Activated CD8-positive, alpha-beta T cell treated with anti-CD3 and anti-CD28 coated beads for 36 hours (primary cell): ENCODE measurements around the gene IRF2BP2. TPM values are rescaled to one million over a fixed set of nuclear protein-coding genes. Genes with fewer than 3 reads are reported as not detected.
"Not testable (repeated sequence)": the region's sequence is repeated elsewhere in the genome, so short reads cannot be mapped to it uniquely, and the experiment has no call there.

Experiments
- ATAC-seq: fragments of 200-7000 bp; cut with Tn5 transposase; one replicate; pipeline ENCODE4 v1.10.0; 2021; ENCODE audit warnings: mild to moderate bottlenecking, moderate library complexity
- CTCF ChIA-PET: fragments of 350-600 bp; sonication (Branson Sonifier 250); formaldehyde crosslinking; loops from one replicate; lab custom pipeline; 2021; ENCODE audit warnings: antibody characterized with exemption; lab: Charles Lee
- POLR2A ChIA-PET: fragments of 350-600 bp; sonication (Branson Sonifier 250); formaldehyde crosslinking; loops from one replicate; lab custom pipeline; 2021; ENCODE audit warnings: antibody characterized with exemption; lab: Charles Lee
- DNase-seq: peaks from one replicate; pipeline ENCODE4 v3.0.0-alpha.2; 2020
- H3K27ac Mint-ChIP-seq: one replicate; pipeline ENCODE4 v1.8.0; 2021; ENCODE audit warnings: mild to moderate bottlenecking, mixed read lengths
- H3K27me3 Mint-ChIP-seq: one replicate; pipeline ENCODE4 v1.8.0; 2021; ENCODE audit warnings: mixed read lengths
- H3K36me3 Mint-ChIP-seq: one replicate; pipeline ENCODE4 v1.8.0; 2021; ENCODE audit warnings: low read depth, mixed read lengths
- H3K4me1 Mint-ChIP-seq: one replicate; pipeline ENCODE4 v1.8.0; 2021; ENCODE audit warnings: low read depth, mixed read lengths
- H3K4me3 Mint-ChIP-seq: one replicate; pipeline ENCODE4 v1.8.0; 2021; ENCODE audit warnings: mild to moderate bottlenecking, moderate library complexity, mixed read lengths
- H3K9me3 Mint-ChIP-seq: one replicate; pipeline ENCODE4 v1.8.0; 2021; ENCODE audit warnings: mixed read lengths
- intact Hi-C: fragments of 100-400 bp; cut with micrococcal nuclease; formaldehyde crosslinking; loops from one replicate; pipeline ENCODE4 v1.10.0; 2022
- total RNA-seq, 2 experiments: library from RNA; stranded (reverse); gene quantifications; one replicate each; pipeline ENCODE4 v1.2.3, GENCODE V29; 2021
- TF ChIP-seq, protein P1 (sequence below): fragments of 200-600 bp; IDR thresholded peaks from one replicate; pipeline ENCODE4 v1.8.0; 2022; ENCODE audit warnings: antibody characterized with exemption, mild to moderate bottlenecking

Gene IRF2BP2
- total RNA-seq, 2 experiments from 2014 or later = 148 to 155 TPM

DNA sequence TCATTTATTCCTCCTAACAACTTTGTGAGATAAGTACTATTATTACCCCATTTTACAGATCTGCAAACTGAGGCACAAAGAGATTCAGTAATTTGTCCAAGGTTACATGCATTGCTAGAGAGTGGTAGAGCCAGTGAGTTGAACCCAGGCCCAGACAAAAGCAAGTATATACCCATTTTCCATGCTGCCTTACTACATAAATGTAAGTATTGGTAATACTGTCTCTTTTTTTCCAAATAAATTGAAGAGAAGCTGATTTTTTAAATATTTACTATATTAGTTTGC, 33.8 kb upstream of the IRF2BP2 start:
- H3K4me3 Mint-ChIP-seq = no peak overlapping the region
- no peak overlapping the region for H3K27ac Mint-ChIP-seq
- no peaks in the 10 kb centered on the region for H3K36me3 Mint-ChIP-seq
- TF ChIP-seq, protein P1, sequence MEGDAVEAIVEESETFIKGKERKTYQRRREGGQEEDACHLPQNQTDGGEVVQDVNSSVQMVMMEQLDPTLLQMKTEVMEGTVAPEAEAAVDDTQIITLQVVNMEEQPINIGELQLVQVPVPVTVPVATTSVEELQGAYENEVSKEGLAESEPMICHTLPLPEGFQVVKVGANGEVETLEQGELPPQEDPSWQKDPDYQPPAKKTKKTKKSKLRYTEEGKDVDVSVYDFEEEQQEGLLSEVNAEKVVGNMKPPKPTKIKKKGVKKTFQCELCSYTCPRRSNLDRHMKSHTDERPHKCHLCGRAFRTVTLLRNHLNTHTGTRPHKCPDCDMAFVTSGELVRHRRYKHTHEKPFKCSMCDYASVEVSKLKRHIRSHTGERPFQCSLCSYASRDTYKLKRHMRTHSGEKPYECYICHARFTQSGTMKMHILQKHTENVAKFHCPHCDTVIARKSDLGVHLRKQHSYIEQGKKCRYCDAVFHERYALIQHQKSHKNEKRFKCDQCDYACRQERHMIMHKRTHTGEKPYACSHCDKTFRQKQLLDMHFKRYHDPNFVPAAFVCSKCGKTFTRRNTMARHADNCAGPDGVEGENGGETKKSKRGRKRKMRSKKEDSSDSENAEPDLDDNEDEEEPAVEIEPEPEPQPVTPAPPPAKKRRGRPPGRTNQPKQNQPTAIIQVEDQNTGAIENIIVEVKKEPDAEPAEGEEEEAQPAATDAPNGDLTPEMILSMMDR = no peak
- intact Hi-C loops = no loop called here
- ChIA-PET CTCF (no interaction called here), POLR2A (no interaction called here)
- peaks cover 4% of the 10 kb centered on the region for H3K4me1 Mint-ChIP-seq
- no peak for ATAC-seq
- no peaks in the 10 kb centered on the region for H3K27me3 Mint-ChIP-seq
- no peak for DNase-seq
- peaks cover 6% of the 10 kb centered on the region for H3K9me3 Mint-ChIP-seq

DNA sequence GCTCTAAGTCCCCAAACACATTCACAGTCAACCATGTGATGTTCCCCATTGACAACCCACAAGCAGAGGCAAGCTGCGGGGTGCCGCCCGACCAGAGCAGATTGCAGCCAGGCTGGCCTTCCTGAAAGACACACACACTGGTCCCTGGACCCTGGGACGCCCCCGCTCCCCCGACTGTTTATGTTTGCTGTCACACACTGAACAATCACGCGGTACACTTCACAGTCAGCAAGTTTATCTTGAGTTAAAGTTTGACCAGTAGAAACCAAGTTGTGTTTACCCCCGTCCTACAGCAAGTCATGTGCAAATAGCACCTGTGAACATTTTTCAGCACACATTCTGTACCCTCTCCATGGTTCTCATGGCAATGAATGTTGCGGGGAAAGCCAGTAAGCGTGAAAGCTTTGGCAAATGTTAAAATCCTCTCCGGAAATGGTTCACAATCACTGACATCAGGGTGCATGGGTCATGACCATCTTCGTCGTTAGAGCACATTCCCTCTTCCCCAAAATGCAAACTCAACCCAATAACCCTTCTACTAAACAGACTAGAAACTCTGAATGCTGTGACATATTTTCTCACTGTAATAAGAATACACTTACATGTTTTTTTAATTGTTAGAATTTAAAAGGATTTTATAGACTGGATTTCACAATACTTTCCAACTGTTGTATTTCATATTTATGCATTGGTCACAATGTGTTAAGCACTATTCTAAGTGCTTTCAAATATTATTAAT, 33.3 kb upstream of the IRF2BP2 start:
- POLR2A ChIA-PET = no interaction called here
- Mint-ChIP-seq H3K36me3 (no peaks in the 10 kb centered on the region), H3K4me3 (no peak overlapping the region), H3K9me3 (peaks cover 6% of the 10 kb centered on the region), H3K4me1 (peaks cover 4% of the 10 kb centered on the region), H3K27ac (no peak overlapping the region), H3K27me3 (no peaks in the 10 kb centered on the region)
- CTCF ChIA-PET = no interaction called here
- no peak for ATAC-seq
- TF ChIP-seq, protein P1 = no peak
- intact Hi-C loops = no loop called here
- no peak for DNase-seq

DNA sequence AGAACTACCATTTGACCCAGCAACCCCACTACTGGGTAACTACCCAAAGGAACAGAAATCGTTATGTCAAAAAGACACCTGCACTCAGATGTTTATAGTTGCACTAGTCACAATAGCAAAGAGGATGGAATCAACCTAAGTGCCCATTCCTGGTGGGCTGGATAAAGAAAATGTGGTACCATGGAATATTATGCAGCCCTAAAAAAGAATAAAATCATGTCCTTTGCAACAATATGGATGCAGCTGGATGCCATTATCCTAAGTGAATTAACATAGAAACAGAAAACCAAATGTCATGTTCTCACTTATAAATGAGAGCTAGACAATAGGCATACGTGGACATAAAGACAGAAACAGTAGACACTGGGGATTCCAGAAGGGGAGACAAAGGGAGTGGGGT, 32.5 kb upstream of the IRF2BP2 start:
- CTCF ChIA-PET = no interaction called here
- intact Hi-C loops = no loop called here
- Mint-ChIP-seq H3K4me3 (no peak overlapping the region), H3K36me3 (no peaks in the 10 kb centered on the region), H3K4me1 (peaks cover 4% of the 10 kb centered on the region), H3K27ac (no peak overlapping the region), H3K27me3 (no peaks in the 10 kb centered on the region), H3K9me3 (peaks cover 6% of the 10 kb centered on the region)
- POLR2A ChIA-PET = no interaction called here
- ATAC-seq = no peak
- TF ChIP-seq, protein P1 = no peak
- no peak for DNase-seq

DNA sequence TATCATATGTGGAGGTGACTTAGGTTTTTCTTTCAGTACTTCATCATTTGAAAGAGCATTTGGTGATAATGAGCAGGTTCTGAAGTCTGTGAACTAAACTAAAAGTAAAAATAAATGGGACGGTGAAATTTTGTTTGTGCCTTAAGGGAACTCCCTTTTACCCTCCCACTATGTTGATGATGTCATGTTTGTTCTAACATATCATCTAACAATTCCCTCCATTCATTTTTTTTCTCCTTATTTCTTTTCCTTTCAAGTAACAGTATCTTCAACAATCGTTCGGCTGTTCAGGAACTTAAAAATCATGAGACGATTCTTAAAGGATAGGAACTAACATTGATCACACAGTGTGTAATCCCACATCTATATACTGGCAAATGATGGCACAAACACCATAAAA, 30.0 kb upstream of the IRF2BP2 start:
- Mint-ChIP-seq H3K27ac (no peak overlapping the region), H3K9me3 (no peaks in the 10 kb centered on the region), H3K36me3 (no peaks in the 10 kb centered on the region), H3K4me3 (no peak overlapping the region), H3K4me1 (peaks cover 4% of the 10 kb centered on the region), H3K27me3 (no peaks in the 10 kb centered on the region)
- intact Hi-C loops = no loop called here
- TF ChIP-seq, protein P1 = no peak
- POLR2A ChIA-PET = no interaction called here
- CTCF ChIA-PET = no interaction called here
- no peak for DNase-seq
- no peak for ATAC-seq

DNA sequence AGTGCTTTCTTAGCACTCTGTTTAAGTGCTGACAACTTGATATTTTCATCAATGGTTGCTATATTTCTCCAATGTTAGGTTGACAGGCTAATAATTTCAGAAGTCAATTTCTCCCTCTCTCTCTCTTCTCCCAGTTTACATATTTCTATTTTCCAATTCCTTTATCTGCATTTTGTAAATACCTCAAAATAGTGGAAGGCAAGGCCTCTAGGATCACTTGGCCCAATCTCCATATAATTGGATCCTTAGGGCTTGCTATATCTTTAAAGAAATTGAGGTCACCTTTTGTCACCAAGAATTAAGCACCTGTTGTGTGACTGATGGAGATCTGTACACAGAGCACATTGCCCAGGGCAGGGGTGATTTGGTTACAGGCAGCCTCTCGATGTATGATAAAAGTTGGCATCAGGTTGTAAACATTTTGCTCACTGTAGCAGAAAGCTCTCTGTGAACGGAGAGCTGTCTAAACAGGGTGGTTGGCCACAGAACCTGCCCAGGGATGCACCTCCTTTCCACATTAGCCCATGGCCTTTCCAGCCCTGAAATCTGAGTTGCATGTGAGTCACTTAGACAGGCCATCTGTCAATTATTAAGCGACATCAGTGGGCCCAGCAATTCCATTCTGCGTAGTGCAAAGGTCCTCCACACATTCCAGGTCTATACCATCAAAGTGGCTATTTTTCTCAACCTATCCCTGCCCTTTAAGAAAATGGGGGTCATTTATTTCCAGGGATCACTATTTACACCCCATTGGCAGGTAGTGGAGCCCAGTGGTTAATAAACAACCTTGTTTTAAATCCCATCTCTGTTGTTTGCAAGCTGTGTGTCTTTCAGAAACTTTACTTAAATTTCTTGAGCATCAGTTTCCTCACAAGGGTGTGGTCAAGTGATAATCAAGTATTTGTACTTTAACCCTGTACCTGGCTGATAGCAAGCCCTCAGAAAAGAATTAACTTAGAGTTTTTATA, 29.1 kb upstream of the IRF2BP2 start:
- no peak overlapping the region for H3K4me3 Mint-ChIP-seq
- intact Hi-C loops = no loop called here
- no peak overlapping the region for H3K27ac Mint-ChIP-seq
- TF ChIP-seq, protein P1 = no peak
- ChIA-PET POLR2A (no interaction called here), CTCF (no interaction called here)
- H3K4me1 Mint-ChIP-seq = peaks cover 4% of the 10 kb centered on the region
- DNase-seq = no peak
- ATAC-seq = no peak
- no peaks in the 10 kb centered on the region for H3K9me3 Mint-ChIP-seq
- no peaks in the 10 kb centered on the region for H3K27me3 Mint-ChIP-seq
- no peaks in the 10 kb centered on the region for H3K36me3 Mint-ChIP-seq

DNA sequence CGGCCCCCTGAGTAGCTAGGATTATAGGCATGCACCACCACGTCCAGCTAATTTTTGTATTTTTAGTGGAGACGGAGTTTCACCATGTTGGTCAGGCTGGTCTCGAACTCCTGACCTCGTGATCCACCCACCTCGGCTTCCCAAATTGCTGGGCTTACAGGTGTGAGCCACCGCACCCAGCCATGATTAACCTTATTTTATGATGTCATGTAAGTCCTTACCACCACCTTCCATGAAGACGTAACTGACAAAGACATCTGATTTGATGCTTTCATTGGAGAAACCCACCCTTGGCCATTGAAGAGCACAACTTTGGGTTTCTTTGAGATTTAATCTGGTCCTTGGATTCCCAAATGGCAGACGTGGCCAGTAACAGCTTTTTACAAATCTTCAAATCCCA, 24.9 kb upstream of the IRF2BP2 start:
- H3K27me3 Mint-ChIP-seq, H3K27ac Mint-ChIP-seq, CTCF ChIA-PET, intact Hi-C loops, H3K4me1 Mint-ChIP-seq, H3K9me3 Mint-ChIP-seq, H3K36me3 Mint-ChIP-seq, ATAC-seq, POLR2A ChIA-PET, DNase-seq, H3K4me3 Mint-ChIP-seq: not testable (repeated sequence)
